CD4-positive, CD25-positive, alpha-beta regulatory T cell (primary cell): Measurements from ENCODE around the gene LZTFL1. TPM values are rescaled to one million over a fixed set of nuclear protein-coding genes. Genes with fewer than 3 reads are reported as not detected.
A peak's percentile ranks its signal among the peaks of the same experiment; 100 is the strongest.

Source experiments
- ATAC-seq, 2 donors: fragments of 150-1000 bp; cut with Tn5 transposase; one replicate each; pipeline ENCODE4 v1.10.0; 2021; ENCODE audit warnings: low read depth in 2 of 2, moderate number of reproducible peaks in 2 of 2, moderate library complexity in 1 of 2
- DNase-seq, 3 donors: peaks; one replicate each; pipeline versions ENCODE4 v3.0.0 to v3.0.0-alpha.2; 2012 to 2022; ENCODE audit warnings: mixed read lengths in 1 of 3
- H3K27ac ChIP-seq: one replicate; pipeline ENCODE4 v1.7.0; 2013; ENCODE audit warnings: mild to moderate bottlenecking, low read length; ENCODE audit not compliant: insufficient read depth, poor library complexity, severe bottlenecking
- H3K27me3 ChIP-seq: one replicate; pipeline ENCODE4 v1.7.0; 2013; ENCODE audit warnings: low read length; ENCODE audit not compliant: control insufficient read depth, insufficient read depth
- H3K36me3 ChIP-seq: one replicate; pipeline ENCODE4 v1.7.0; 2013; ENCODE audit warnings: mild to moderate bottlenecking, low read length, moderate library complexity; ENCODE audit not compliant: control insufficient read depth, insufficient read depth
- H3K4me1 ChIP-seq: 2 replicates; pipeline ENCODE4 v1.7.0; 2013; ENCODE audit warnings: mild to moderate bottlenecking, low read length; ENCODE audit not compliant: insufficient read depth, control insufficient read depth, poor library complexity, severe bottlenecking
- H3K4me3 ChIP-seq: one replicate; pipeline ENCODE4 v1.7.0; 2013; ENCODE audit warnings: low read depth, mild to moderate bottlenecking, low read length, moderate library complexity
- H3K9me3 ChIP-seq, 2 experiments: 1 replicate in 1 of 2; 2 replicates in 1 of 2; pipeline ENCODE4 v1.7.0; 2013; ENCODE audit warnings: low read length in 2 of 2, mild to moderate bottlenecking in 1 of 2, moderate library complexity in 1 of 2; ENCODE audit not compliant: control insufficient read depth in 2 of 2
- H3K27ac Mint-ChIP-seq, 3 donors: one replicate each; pipeline ENCODE4 v1.8.0; 2020 to 2022; ENCODE audit warnings: mild to moderate bottlenecking in 3 of 3, mixed read lengths in 3 of 3, moderate library complexity in 2 of 3
- H3K27me3 Mint-ChIP-seq: one replicate; pipeline ENCODE4 v1.8.0; 2022; ENCODE audit warnings: mild to moderate bottlenecking, mixed read lengths
- H3K36me3 Mint-ChIP-seq: one replicate; pipeline ENCODE4 v1.8.0; 2020; ENCODE audit warnings: mixed read lengths
- H3K4me1 Mint-ChIP-seq, 4 donors: one replicate each; pipeline ENCODE4 v1.8.0; 2020 to 2022; ENCODE audit warnings: mixed read lengths in 4 of 4, mild to moderate bottlenecking in 1 of 4
- H3K4me3 Mint-ChIP-seq, 4 donors: one replicate each; pipeline ENCODE4 v1.8.0; 2020 to 2022; ENCODE audit warnings: mild to moderate bottlenecking in 4 of 4, mixed read lengths in 4 of 4, moderate library complexity in 3 of 4
- H3K9me3 Mint-ChIP-seq, 7 donors: one replicate each; pipeline ENCODE4 v1.8.0; 2020 to 2022; ENCODE audit warnings: mixed read lengths in 7 of 7, mild to moderate bottlenecking in 3 of 7, moderate library complexity in 2 of 7
- polyA plus RNA-seq, 4 donors: library from polyadenylated mRNA; unstranded; fragments of 300-500 nt; fragmentation: Illumina TruSeq; gene quantifications; one replicate each; pipeline ENCODE4 v1.2.3, GENCODE V29; 2021
- total RNA-seq: library from RNA; stranded (reverse); gene quantifications from one replicate; pipeline ENCODE4 v1.2.3, GENCODE V29; 2022

Gene LZTFL1
- total and polyA plus RNA-seq, 5 donors from 2014 or later: 6.4 to 14.6 (median 11.1) TPM

DNA sequence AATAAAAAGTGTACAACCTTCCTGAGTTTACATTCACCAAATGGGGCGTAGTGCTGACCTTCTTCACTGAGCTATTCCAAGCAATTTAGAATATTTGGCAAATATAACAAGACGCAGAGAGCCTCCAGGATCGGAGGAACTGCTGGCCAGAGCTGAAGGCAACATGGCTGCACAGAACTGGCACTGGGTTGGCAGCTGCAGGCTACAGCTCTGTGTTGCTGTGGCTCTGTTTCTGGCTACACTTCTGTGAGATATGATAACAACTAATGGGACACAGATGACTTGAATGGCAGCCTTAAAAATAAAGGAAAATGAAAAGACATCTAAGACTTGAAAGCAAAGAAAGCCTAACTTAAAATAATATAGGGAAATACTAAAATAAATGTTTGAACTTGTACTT is 34.8 kb downstream of the LZTFL1 start:
- Histone ChIP-seq H3K36me3 (no peaks in the 10 kb centered on the region), H3K27me3 (no peaks in the 10 kb centered on the region), H3K4me1 (no peaks in the 10 kb centered on the region), H3K4me3 (no peak overlapping the region), H3K27ac (no peak overlapping the region), H3K9me3 (no peaks in the 10 kb centered on the region)
- H3K4me1 Mint-ChIP-seq: peaks cover 0 to 6% (median 4%) of the 10 kb centered on the region in 4 donors
- peaks cover 0 to 2% (median 0%) of the 10 kb centered on the region in 7 donors for H3K9me3 Mint-ChIP-seq
- H3K27me3 Mint-ChIP-seq: peaks cover 19% of the 10 kb centered on the region
- H3K36me3 Mint-ChIP-seq: peaks cover 6% of the 10 kb centered on the region
- no peak for DNase-seq
- H3K27ac Mint-ChIP-seq: no peak overlapping the region
- no peak overlapping the region for H3K4me3 Mint-ChIP-seq
- ATAC-seq: no peak

DNA sequence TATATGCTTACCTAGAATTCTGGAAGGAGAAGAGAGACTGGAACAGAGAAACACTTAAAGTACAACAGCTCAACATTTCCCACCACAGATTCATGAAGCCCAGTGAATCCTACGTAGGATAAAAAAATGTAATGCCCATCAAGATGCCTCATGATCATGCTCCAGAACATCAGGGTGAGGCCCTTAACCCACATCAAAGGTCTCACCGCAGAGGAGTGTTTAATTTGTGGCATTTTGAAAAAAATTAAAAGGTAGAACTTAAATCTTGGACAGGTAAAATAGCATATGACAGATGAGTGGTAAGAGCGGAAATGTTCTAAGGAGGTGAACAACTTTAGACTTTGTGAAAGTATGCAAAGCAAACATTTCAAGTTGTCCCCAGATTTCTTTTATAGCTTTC is 35.8 kb downstream of the LZTFL1 start:
- H3K36me3 ChIP-seq: no peaks in the 10 kb centered on the region
- Mint-ChIP-seq H3K27ac (no peak overlapping the region), H3K36me3 (peaks cover under 1% of the 10 kb centered on the region), H3K9me3 (peaks cover 0 to 2% (median 0%) of the 10 kb centered on the region in 7 donors), H3K27me3 (peaks cover 19% of the 10 kb centered on the region), H3K4me1 (peaks cover 0 to 6% (median 3%) of the 10 kb centered on the region in 4 donors), H3K4me3 (no peak overlapping the region)
- no peak overlapping the region for H3K27ac ChIP-seq
- DNase-seq (no peak), ATAC-seq (no peak)
- H3K9me3 ChIP-seq: no peaks in the 10 kb centered on the region
- no peak overlapping the region for H3K4me3 ChIP-seq
- no peaks in the 10 kb centered on the region for H3K27me3 ChIP-seq
- H3K4me1 ChIP-seq: no peaks in the 10 kb centered on the region

DNA sequence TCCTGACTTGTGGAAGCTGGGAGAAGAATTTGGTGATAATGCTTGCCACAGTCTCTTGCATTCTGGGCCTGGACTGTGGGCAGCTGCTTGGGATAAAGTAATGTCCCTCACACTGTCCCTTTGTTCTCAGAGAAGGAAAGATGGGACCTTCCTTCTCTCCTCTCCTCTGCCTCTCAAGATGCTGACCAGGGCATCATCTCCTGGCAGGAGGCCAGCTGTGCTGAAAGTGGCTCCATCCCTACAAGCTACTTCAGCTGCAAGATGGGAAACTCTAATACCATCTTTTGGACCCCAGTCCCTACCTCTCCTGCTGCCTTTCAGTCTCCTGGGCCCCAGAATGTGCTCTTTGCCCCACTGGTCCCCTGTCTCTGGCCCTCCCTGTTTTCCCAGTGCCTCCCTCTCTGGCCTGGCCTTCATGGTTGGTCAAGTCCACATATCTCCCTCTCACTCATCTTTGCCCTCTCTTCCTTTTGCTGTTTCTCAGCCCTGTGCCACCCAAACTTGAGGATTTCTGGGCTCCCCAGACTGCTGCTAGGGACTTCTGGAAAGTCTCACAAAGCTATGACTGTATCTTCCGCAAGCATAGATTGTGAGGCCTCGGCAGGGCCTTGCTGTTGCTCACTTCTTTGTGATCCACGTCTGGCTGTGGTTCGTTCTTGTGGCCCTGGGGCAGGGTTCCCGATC is 38.5 kb downstream of the LZTFL1 start:
- ATAC-seq (no peak), DNase-seq (no peak)
- Mint-ChIP-seq H3K27ac (peak overlapping the region in 1 of 3 donors; percentile 51), H3K36me3 (no peaks in the 10 kb centered on the region), H3K9me3 (peaks cover 0 to 2% (median 0%) of the 10 kb centered on the region in 7 donors), H3K27me3 (peaks cover 34% of the 10 kb centered on the region), H3K4me3 (no peak overlapping the region), H3K4me1 (peaks cover 0 to 6% (median 3%) of the 10 kb centered on the region in 4 donors)
- Histone ChIP-seq H3K9me3 (no peaks in the 10 kb centered on the region), H3K4me3 (no peak overlapping the region), H3K27ac (no peak overlapping the region), H3K27me3 (peaks cover 11% of the 10 kb centered on the region), H3K4me1 (no peaks in the 10 kb centered on the region), H3K36me3 (no peaks in the 10 kb centered on the region)

DNA sequence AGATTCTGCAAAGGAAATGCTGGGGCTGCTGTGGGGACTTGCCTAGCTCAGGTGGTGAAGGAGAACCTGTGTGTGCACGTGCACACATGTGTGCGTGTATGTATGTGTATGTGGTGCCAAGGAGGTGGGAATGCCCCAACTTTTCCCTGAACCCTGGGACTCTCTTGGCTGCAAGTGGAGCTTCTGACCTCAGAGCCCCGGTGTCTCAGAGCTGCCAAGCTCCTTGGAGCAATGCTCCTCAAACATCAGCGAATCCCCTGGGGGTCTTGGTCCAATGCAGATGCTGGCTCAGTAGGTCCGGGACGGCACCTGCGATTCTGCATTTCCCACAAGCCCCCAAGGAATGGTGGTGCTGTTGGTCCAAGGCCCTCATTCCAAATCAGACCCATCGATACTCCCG is 39.8 kb downstream of the LZTFL1 start:
- H3K4me3 Mint-ChIP-seq: no peak overlapping the region
- H3K4me1 ChIP-seq: peaks cover under 1% of the 10 kb centered on the region
- H3K36me3 Mint-ChIP-seq: no peaks in the 10 kb centered on the region
- no peaks in the 10 kb centered on the region for H3K36me3 ChIP-seq
- H3K27me3 ChIP-seq: peaks cover 18% of the 10 kb centered on the region
- DNase-seq (no peak), ATAC-seq (no peak)
- peaks cover 46% of the 10 kb centered on the region for H3K27me3 Mint-ChIP-seq
- peaks cover 0 to 9% (median 3%) of the 10 kb centered on the region in 4 donors for H3K4me1 Mint-ChIP-seq
- no peak overlapping the region for H3K4me3 ChIP-seq
- peaks cover 0 to 2% (median 0%) of the 10 kb centered on the region in 7 donors for H3K9me3 Mint-ChIP-seq
- no peak overlapping the region for H3K27ac Mint-ChIP-seq
- H3K27ac ChIP-seq: no peak overlapping the region
- no peaks in the 10 kb centered on the region for H3K9me3 ChIP-seq

DNA sequence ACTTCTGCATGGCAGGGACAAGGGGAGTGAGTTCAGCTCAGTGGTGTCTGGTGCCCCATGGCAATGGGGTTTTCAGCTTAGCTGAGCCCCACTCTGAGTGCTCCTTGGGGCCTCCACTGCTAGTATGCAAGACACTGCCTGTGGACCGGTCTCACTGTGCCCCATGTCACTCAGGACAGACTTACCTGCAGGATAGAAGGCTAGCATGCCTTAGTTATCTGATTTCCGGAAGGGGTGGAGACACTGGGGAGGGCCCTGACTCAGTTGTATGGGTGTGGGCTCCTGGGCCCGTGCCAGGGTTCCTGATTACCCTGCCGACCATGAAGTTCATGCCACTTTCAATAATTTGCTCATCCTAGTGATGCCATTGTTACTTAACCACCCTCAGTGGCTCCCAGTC is 41.3 kb downstream of the LZTFL1 start:
- Mint-ChIP-seq H3K27me3 (peaks cover 57% of the 10 kb centered on the region), H3K36me3 (no peaks in the 10 kb centered on the region), H3K9me3 (peaks cover 0 to 1% (median 0%) of the 10 kb centered on the region in 7 donors), H3K4me3 (no peak overlapping the region), H3K27ac (peak overlapping the region in 1 of 3 donors; percentile 16), H3K4me1 (peaks cover 0 to 11% (median 2%) of the 10 kb centered on the region in 4 donors)
- Histone ChIP-seq H3K4me3 (no peak overlapping the region), H3K4me1 (peaks cover 15% of the 10 kb centered on the region), H3K9me3 (no peaks in the 10 kb centered on the region), H3K27me3 (peaks cover 24% of the 10 kb centered on the region), H3K27ac (no peak overlapping the region), H3K36me3 (no peaks in the 10 kb centered on the region)
- DNase-seq: no peak
- no peak for ATAC-seq

DNA sequence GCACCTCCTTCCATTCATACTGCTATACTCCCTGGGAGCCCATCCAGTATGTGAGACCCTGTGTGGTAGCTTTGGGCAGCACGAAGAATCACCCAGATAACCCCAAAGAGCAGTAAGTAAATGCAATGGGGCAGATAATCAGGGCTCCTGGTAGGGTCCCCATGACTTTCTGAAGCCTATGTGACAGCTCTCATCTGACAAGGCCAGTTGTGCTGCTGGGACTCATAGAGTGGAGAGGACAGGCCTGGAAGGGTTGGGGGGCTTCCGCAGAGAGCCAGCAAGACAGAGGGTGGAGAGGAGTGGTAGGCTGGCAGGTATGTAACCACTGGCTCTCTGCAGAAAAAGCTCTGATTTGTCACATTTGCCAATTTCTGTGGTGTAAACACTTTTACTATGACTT is 42.3 kb downstream of the LZTFL1 start:
- peaks cover 18% of the 10 kb centered on the region for H3K4me1 ChIP-seq
- no peak overlapping the region for H3K27ac ChIP-seq
- Mint-ChIP-seq H3K4me3 (peak overlapping the region in 2 of 4 donors; percentile 8 to 21), H3K4me1 (peaks cover 0 to 17% (median 6%) of the 10 kb centered on the region in 4 donors), H3K36me3 (no peaks in the 10 kb centered on the region), H3K27ac (no peak overlapping the region), H3K9me3 (peaks cover 0 to 1% (median 0%) of the 10 kb centered on the region in 7 donors), H3K27me3 (peaks cover 67% of the 10 kb centered on the region)
- no peak overlapping the region for H3K4me3 ChIP-seq
- DNase-seq (no peak), ATAC-seq (no peak)
- H3K36me3 ChIP-seq: no peaks in the 10 kb centered on the region
- H3K27me3 ChIP-seq: peaks cover 33% of the 10 kb centered on the region
- no peaks in the 10 kb centered on the region for H3K9me3 ChIP-seq

DNA sequence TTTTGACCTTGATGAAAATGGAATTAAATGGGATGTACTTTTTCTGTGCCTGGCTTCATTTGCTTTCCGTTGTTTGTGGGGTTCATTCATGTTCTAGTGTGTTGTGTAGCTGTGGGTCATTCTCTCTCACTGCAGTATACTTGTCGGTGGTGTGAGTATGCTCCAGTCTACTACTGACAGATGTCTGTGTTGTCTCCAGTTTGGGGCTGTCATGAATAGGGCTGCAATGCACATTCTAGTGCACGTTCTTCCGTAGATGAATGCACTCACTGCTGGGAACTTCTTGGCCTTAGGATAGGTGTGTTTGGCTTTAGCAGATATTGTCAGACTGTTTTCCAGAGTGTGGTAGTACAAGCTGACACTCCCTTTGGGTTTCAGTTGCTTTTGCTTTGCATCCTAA is 43.9 kb downstream of the LZTFL1 start:
- DNase-seq (no peak), ATAC-seq (no peak)
- Mint-ChIP-seq H3K4me3 (peak overlapping the region in 1 of 4 donors; percentile 9), H3K36me3 (no peaks in the 10 kb centered on the region), H3K9me3 (no peaks in the 10 kb centered on the region), H3K27ac (no peak overlapping the region), H3K4me1 (peaks cover 0 to 17% (median 6%) of the 10 kb centered on the region in 4 donors), H3K27me3 (peaks cover 69% of the 10 kb centered on the region)
- H3K27me3 ChIP-seq: peaks cover 47% of the 10 kb centered on the region
- no peak overlapping the region for H3K27ac ChIP-seq
- H3K9me3 ChIP-seq: no peaks in the 10 kb centered on the region
- no peak overlapping the region for H3K4me3 ChIP-seq
- peaks cover 18% of the 10 kb centered on the region for H3K4me1 ChIP-seq
- no peaks in the 10 kb centered on the region for H3K36me3 ChIP-seq
